HG03469 (cell line): ENCODE data around the gene NADK.
"Not testable (repeated sequence)": the region's sequence is repeated elsewhere in the genome, so short reads cannot be mapped to it uniquely, and the experiment has no call there.

Source experiments
- ATAC-seq: cut with Tn5 transposase; IDR thresholded peaks from one replicate; pipeline ENCODE4 v1.9.1; 2021; ENCODE audit warnings: mild to moderate bottlenecking, moderate library complexity, moderate number of reproducible peaks; ENCODE audit not compliant: unreplicated experiment

The NADK gene

DNA sequence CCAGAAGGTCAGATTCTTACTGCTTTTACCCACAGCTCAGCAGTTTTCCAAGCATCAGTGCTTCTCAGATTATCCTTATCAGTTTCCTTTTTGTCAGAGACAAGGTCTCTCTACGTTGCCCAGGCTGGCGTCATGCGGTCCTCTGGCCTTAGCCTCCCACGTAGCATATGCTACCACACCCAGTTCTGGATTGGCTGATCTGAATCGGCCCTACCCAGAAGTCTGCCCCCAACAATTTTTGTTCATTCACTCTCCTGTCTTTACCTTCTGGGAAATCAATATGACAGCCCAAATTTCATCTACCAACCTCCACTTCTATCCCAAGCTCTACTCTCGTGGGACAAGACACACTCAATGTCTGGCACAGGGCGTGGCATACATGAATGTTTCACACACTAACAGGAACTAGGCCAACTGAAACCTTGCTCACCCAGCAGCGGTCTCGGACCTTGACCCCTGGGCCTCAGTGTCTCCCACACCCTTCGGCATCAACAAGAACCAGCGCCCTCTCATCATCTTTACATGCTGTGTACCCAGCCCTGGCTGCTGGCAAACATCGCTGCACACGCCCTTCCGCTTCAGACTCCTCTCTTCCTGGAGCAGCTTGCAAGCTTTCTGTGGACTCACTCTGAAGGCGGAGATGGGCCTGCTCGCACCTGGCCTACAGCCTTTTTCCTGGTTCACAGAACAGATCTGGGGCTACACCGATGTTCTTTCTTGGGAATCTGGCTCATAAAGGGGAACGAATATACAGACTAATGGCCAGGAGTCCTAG, 63.0 kb downstream of the NADK start:
- not testable (repeated sequence) for ATAC-seq

DNA sequence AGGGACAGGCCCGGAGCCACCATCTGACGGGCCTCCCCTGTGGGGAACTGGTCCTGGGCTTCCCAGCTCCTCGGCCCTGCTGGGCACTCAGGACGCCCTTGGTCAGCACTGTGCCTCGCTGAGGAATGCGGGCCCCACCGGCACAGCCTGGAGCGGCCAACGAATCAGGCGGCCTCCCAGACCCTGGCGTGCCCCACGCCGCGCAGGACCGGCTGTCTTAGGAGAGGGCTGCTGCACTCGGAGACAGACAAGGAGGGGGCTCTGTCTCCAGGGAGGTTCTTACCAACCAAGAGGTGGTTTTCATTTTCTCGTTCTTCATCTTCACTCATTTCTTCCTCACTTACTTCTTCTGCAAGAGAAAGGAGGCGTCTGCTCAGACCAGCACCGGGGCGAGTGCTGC, 70.4 kb downstream of the NADK start:
- not testable (repeated sequence) for ATAC-seq

DNA sequence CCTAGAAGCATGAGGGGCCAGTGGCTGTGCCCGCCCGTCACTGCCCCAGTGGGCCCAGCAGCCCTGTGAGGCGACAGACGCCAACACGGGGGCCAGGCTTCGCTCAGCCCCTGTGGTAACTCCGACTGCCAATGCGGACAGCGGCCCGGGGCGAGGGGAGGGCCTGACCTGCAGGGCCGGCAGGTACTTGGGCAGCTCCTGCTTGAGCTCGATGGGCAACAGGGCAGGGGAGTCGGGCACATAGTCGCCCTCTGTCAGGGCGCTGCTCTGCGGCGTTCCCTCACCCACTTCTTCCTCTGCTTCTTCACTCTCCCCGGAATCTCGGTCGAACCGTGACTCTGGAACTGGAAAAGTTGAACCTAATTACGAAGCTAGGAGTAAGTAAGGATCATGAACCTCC, 71.0 kb downstream of the NADK start:
- not testable (repeated sequence) for ATAC-seq

- ATAC-seq, result not testable (repeated sequence)
These were observed 72.6 kb downstream of the NADK start for GRCh38 chr1:1705623-1706022.

DNA sequence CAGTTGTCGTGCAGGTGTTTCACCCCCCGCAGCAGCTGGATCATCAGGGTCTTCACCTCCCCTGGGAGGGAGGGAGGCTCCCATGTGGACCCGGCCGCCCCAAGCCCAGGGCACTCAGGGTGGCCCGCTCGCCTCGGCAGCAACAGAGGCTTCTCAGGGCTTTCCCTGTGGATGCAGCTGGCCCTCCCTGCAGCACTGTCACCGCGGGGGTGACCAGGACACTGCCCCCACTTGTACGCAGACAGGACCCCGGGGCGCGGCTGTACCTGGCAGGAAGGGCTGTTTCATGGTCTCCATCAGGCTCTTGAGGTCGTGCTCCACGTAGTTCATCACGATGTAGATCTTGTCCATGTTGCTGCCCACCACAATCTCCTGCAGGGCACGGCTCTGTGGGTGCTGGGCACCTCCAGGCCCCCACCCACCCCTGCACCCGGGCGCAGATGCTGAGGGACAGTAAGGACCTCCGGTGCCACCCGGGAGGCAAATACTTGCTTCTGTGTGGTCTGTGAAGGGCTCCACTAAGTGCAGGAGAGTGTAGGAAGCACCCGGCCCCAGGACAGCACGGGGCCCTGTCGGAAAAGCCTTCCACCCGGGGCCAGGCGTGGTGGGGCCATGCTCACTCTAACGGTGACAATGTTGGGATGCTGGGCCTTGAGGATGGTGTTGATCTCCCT, 73.8 kb downstream of the NADK start:
- not testable (repeated sequence) for ATAC-seq

DNA sequence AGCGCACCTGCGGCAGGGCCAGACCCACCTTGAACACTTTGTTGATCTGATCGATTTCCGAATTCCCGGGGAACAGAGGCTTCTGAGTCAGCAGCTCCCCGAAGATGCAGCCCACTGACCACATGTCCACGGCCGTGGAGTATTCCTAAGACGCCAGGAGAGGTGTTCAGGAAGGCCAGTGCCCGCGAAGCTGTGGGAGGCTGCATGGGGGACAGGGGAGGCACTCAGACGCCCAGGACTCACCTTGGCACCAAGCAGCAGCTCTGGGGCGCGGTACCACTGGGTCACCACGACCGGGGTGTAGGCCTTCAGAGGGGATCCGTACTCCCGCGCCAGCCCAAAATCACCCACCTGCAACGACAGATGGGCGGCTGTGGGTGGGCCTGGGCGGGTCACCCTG, 74.5 kb downstream of the NADK start:
- ATAC-seq, result no peak

GRCh38 chr1:1702506-1702905, 75.8 kb downstream of the NADK start:
- ATAC-seq, result not testable (repeated sequence)
